ENCODE data around the gene STX11.

- TF ChIP-seq, protein P1, sequence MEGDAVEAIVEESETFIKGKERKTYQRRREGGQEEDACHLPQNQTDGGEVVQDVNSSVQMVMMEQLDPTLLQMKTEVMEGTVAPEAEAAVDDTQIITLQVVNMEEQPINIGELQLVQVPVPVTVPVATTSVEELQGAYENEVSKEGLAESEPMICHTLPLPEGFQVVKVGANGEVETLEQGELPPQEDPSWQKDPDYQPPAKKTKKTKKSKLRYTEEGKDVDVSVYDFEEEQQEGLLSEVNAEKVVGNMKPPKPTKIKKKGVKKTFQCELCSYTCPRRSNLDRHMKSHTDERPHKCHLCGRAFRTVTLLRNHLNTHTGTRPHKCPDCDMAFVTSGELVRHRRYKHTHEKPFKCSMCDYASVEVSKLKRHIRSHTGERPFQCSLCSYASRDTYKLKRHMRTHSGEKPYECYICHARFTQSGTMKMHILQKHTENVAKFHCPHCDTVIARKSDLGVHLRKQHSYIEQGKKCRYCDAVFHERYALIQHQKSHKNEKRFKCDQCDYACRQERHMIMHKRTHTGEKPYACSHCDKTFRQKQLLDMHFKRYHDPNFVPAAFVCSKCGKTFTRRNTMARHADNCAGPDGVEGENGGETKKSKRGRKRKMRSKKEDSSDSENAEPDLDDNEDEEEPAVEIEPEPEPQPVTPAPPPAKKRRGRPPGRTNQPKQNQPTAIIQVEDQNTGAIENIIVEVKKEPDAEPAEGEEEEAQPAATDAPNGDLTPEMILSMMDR (IDR thresholded peaks at IDR 0.05; ENCODE audit: low read depth, low read length), result no peak; the same call in 1 of the 2 replicates
- TF ChIP-seq EZH2phosphoT487 (IDR thresholded peaks at IDR 0.05; ENCODE audit: low read depth), result no peak
These were observed 667 bp downstream of the STX11 start for GRCh38 chr6:144150710-144151657.

All from OCI-LY3 (cell line).